HG02870 (cell line): Measurements from ENCODE around the gene PACRG.

Experiments used
- ATAC-seq: cut with Tn5 transposase; IDR thresholded peaks from one replicate; pipeline ENCODE4 v1.9.1; 2021; ENCODE audit warnings: mild to moderate bottlenecking, moderate library complexity; ENCODE audit not compliant: unreplicated experiment

Gene PACRG

GRCh38 chr6:162773996-162774395 lies 46.2 kb downstream of the PACRG start:
- ATAC-seq, result no peak

GRCh38 chr6:162777091-162777490 lies 49.3 kb downstream of the PACRG start:
- ATAC-seq, result no peak

- ATAC-seq, result no peak
Measured at GRCh38 chr6:162778603-162779002, 50.8 kb downstream of the PACRG start.

GRCh38 chr6:162785632-162786242 lies 58.0 kb downstream of the PACRG start:
- no peak for ATAC-seq

- no peak for ATAC-seq
Measured at GRCh38 chr6:162798546-162799266, 70.9 kb downstream of the PACRG start.

GRCh38 chr6:162814426-162814973 lies 86.7 kb downstream of the PACRG start:
- no peak for ATAC-seq

- ATAC-seq, result no peak
Measured at GRCh38 chr6:162817196-162817595, 89.4 kb downstream of the PACRG start.

- no peak for ATAC-seq
Measured at GRCh38 chr6:162819284-162819683, 91.5 kb downstream of the PACRG start.

GRCh38 chr6:162821102-162821501 lies 93.3 kb downstream of the PACRG start:
- ATAC-seq, result no peak

GRCh38 chr6:162825597-162825996 lies 97.8 kb downstream of the PACRG start:
- no peak for ATAC-seq

- ATAC-seq, result no peak
Measured at GRCh38 chr6:162829013-162829742, 101.4 kb downstream of the PACRG start.

GRCh38 chr6:162833776-162834175 lies 106.0 kb downstream of the PACRG start:
- no peak for ATAC-seq

- no peak for ATAC-seq
Measured at GRCh38 chr6:162845972-162846371, 118.2 kb downstream of the PACRG start.

- no peak for ATAC-seq
Measured at GRCh38 chr6:162846723-162847122, 118.9 kb downstream of the PACRG start.

- ATAC-seq, result no peak
Measured at GRCh38 chr6:162849269-162849668, 121.5 kb downstream of the PACRG start.

- no peak for ATAC-seq
Measured at GRCh38 chr6:162852192-162852591, 124.4 kb downstream of the PACRG start.

- no peak for ATAC-seq
Measured at GRCh38 chr6:162852840-162853577, 125.2 kb downstream of the PACRG start.

GRCh38 chr6:162854228-162854627 lies 126.5 kb downstream of the PACRG start:
- ATAC-seq, result no peak

- ATAC-seq, result no peak
Measured at GRCh38 chr6:162854734-162855191, 127.0 kb downstream of the PACRG start.

- ATAC-seq, result no peak
Measured at GRCh38 chr6:162856885-162857284, 129.1 kb downstream of the PACRG start.

GRCh38 chr6:162857326-162857725 lies 129.6 kb downstream of the PACRG start:
- no peak for ATAC-seq
